HG03575 (cell line): Measurements from ENCODE around the gene FKRP.

ENCODE experiments used
- ATAC-seq: cut with Tn5 transposase; IDR thresholded peaks from one replicate; pipeline ENCODE4 v1.9.1; 2021; ENCODE audit not compliant: unreplicated experiment, insufficient number of reproducible peaks, low FRiP score; ENCODE audit errors: extremely low read depth

Gene FKRP

GRCh38 chr19:46718934-46719622 lies 26.8 kb upstream of the FKRP start:
- ATAC-seq, result no peak

DNA sequence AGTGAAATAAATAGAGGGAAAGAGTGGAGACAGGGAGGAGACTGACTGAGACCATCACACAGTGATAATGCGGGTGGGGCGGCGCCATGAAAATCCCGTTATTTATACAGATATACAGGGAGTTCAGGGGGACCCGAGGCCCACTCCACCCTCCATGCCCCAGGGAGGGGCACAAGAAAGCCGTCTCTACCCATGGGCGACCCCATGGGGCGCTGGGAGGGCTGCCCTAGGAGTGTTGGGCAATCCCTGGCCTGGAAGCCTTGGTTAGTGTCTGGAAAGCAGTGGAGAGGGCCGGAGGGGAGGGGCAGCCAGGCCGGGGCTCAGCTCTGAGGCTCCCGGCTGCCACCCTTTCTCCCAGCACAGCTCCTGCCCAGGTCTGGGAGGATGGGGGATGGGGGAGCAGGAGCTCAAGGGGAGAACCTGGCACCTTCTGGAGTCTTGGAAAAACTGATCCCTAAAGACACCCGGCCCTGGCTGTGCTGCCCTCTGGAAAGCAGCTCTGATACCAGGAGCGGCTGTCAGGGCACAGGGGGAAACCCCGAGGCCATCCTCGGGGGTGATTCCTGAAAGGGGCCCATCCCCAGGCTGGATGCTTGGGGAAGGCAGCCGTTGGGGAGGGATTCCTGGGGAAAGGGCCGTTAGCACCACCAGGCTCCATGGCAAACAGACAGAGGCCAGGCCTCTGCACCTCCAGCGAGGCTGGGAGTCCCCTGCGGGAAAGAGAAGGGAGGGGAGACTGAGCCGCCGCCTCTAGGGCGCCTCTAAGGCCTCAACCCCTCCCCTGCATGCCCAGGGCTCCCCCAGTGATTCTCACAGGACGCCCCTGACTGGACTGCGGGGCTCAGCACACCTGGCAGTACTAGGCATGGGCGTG lies 26.0 kb upstream of the FKRP start:
- ATAC-seq, result no peak

- ATAC-seq, result no peak
These were observed 25.2 kb upstream of the FKRP start for GRCh38 chr19:46720503-46721239.

DNA sequence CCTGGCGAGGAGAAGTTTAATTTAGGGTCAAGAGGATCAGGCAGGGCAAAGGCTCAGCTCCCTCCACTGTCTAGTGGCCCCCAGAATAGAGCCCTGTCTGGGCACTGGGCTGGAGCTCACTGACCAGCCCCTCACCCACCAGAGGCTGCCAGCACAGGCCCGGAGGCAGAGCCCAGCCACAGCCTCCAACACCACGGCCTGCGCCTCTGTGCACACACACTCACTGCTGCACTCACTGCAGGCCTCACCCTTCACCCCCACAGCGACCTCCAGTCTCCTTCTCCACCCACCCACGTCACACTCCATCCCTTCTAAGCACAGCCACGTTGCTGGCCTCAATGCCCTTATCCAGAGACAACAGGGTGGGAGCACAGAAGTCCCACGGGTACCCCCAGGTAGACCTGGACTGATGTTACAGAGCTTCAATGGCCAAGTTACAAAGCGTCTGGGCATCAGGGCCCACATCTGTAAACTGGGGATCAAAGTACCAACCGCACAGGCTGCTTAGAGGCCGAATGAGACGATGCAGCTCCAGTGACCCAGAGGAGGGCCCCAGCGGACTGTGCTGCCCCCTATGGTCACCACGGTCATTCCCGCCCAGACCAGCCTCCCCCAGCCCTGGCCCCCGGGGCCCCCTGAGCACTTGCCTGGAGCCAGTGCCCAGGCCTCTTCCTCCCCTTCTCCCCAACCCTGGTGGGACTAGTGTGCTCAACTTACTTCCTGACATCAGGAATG lies 24.4 kb upstream of the FKRP start:
- ATAC-seq, result no peak

- no peak for ATAC-seq
These were observed 23.9 kb upstream of the FKRP start for GRCh38 chr19:46722004-46722380.

- ATAC-seq, result no peak
These were observed 23.3 kb upstream of the FKRP start for GRCh38 chr19:46722421-46723022.

DNA sequence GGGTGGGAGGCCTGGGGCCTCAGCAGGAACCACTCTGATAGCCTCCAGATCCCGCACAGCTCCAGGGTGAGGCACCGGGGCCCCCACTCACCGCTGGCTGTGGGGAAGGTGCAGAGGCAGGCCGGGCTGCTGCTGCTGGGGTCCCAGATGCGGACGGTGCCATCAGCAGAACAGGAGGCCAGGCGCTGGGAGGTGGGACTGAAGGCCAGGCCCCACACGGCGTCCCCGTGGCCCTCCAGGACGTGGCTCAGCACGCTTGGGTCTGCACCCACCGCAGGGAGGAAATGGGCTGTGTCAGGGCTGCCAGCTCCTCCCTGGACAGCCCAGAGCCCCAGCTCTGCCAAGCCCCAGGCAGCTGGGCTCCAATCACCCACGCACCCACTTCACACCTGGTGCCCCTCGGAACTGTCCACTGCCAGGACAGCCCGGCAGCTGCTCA lies 22.8 kb upstream of the FKRP start:
- no peak for ATAC-seq

- no peak for ATAC-seq
These were observed 22.4 kb upstream of the FKRP start for GRCh38 chr19:46723471-46723870.

GRCh38 chr19:46724468-46724867 lies 21.4 kb upstream of the FKRP start:
- ATAC-seq, result no peak

GRCh38 chr19:46725036-46725820 lies 20.6 kb upstream of the FKRP start:
- ATAC-seq, result no peak

- ATAC-seq, result no peak
These were observed 19.9 kb upstream of the FKRP start for GRCh38 chr19:46725859-46726393.

DNA sequence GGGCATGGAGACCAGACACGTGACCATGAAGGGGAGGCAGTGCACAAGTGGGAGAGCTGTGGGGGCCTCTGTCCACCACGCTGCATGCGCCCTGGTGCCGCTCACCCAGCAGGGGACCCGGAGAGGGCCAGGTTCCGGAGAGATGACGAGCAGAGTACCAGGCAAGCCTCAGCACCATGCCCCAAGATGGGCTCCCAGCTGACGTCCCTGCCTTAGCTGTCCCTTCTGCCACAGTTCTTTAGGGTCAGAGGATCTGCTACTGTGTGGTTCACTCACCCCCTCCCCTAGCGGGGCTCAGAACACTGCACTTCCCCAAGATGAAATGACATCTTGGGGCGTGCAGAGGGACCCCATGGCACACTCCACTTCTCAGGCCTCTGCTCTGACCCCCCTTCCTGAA lies 19.3 kb upstream of the FKRP start:
- no peak for ATAC-seq

DNA sequence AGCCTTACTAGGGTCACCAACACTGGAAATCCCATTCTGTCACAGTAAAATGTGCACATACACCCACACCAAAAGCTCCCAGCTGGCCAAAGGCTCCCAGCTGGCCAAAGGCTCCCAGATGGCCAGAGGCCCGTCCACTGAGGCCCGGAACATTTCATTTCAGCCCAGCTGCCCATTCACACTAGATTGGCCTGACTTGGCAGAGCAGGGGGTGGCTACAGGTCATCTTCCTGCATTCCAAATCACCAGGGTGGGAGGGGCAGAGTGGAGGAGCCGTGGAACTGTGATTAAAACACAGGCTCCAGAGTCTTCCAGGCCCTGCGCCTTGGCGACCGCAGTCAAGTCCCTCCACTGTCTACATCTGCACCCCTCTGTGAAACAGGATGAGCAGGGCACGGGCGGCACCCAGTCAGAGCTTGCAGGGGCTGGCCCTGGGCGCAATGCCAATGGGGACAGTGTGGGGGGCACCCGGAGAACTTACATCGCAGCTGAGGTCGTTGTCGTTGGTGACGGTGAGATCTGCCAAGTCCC lies 18.8 kb upstream of the FKRP start:
- no peak for ATAC-seq

DNA sequence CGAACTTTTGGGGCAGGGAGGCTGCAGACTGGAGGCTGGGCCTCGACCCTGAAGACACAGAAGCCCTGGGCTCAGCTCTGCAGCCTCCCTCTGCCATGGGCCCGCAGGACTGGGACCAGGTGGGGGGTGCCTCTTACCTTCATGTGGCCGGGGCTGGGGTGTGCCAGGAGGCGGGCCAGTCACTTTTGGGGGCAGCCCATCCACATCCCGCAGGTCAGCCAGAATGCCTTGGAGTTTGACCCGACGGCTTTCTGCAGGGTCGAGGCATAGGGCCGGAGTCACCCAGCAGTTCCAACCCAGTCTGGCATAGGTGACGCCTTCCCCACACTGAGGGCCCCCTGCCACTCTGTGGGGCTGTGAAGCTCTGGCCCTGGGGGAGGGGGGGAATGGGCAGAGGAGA lies 18.1 kb upstream of the FKRP start:
- no peak for ATAC-seq

- no peak for ATAC-seq
These were observed 17.6 kb upstream of the FKRP start for GRCh38 chr19:46728208-46728607.

GRCh38 chr19:46728693-46729339 lies 17.0 kb upstream of the FKRP start:
- ATAC-seq, result no peak

- ATAC-seq, result no peak
These were observed 16.2 kb upstream of the FKRP start for GRCh38 chr19:46729696-46730095.
